ENCODE measurements around the gene CENPS. TPM values are rescaled to one million over a fixed set of nuclear protein-coding genes. Genes with fewer than 3 reads are reported as not detected.

The CENPS gene
- total and polyA plus RNA-seq, 9 of the 15 experiments (the other 6 are each of a cell fraction or from before 2014, with no cell fraction given), result 10.2 to 36.0 (median 26.0) TPM

GRCh38 chr1:10433790-10434189 is 3.6 kb downstream of the CENPS start (continued):
- TF ChIP-seq ZBTB5 (IDR thresholded peaks at IDR 0.05), result no peak

- ChIA-PET CTCF (ENCODE audit: low intra/inter-chr PET ratio) (no interaction called here), POLR2A (interaction anchor here (1.3 to 1.9 kb wide), 3 partner anchors 8 to 16 kb away, joined by 3 to 9 read pairs (median 4); partner anchors contain the start of gene CORT)
- intact Hi-C loops (cut with micrococcal nuclease) (no loop called here), in situ Hi-C loops (cut with MboI) (loop anchor here (5.0 kb wide), 1 partner anchor 58 kb away; no protein-coding TSS in a partner anchor)
- H3K79me2 ChIP-seq (ENCODE audit: control insufficient read depth, insufficient read depth, low read length), result peaks cover 12% of the 10 kb centered on the region; the same call in 2 of the 3 replicates
- 76% methylated on average over 5 of the region's 5 CpGs for WGBS (ENCODE audit: insufficient coverage, low coverage, missing lambda C conversion rate)
- no peaks in the 10 kb centered on the region for H3K36me3 ChIP-seq (ENCODE audit: control insufficient read depth, insufficient read depth, low read length)
- no TSS peak for BruUV-seq (replicated peaks)
- no peaks in the 10 kb centered on the region for H3K9me3 ChIP-seq (replicated peaks; ENCODE audit: control insufficient read depth, insufficient read depth, low read depth, low read length)
- no peak overlapping the region for H3K27ac ChIP-seq (ENCODE audit: extremely low read depth, low read depth, low read length)
- no peak overlapping the region for H3K4me2 ChIP-seq (ENCODE audit: insufficient read depth, low read length)
- no peak overlapping the region for H2AFZ ChIP-seq (ENCODE audit: low read depth, low read length)
- no peak overlapping the region for H3K4me3 ChIP-seq
- no peak overlapping the region for H3K9ac ChIP-seq (ENCODE audit: insufficient read depth in 1 of 2, low read depth in 2 of 2, low read length in 2 of 2)
- ATAC-seq (no peak), FAIRE-seq (no peak), DNase-seq (ENCODE audit: extremely low read depth in 1 of 4, low spot score in 3 of 4) (no peak)
- no peaks in the 10 kb centered on the region for H3K27me3 ChIP-seq (ENCODE audit: control insufficient read depth in 2 of 2, insufficient read depth in 2 of 2, low read length in 2 of 2)
- H4K20me1 ChIP-seq (replicated peaks; ENCODE audit: control insufficient read depth, insufficient read depth, low read length), result no peaks in the 10 kb centered on the region
- peaks cover 9 to 17% of the 10 kb centered on the region in 2 experiments; a peak in 4 of 5 replicates for H3K4me1 ChIP-seq (replicated peaks in 1 of 2; ENCODE audit: control insufficient read depth in 2 of 2, insufficient read depth in 2 of 2, low read length in 2 of 2)
- H3K9me1 ChIP-seq (ENCODE audit: control insufficient read depth, insufficient read depth, low read length), result peaks cover 3% of the 10 kb centered on the region
- TF ChIP-seq U2AF2 (optimal IDR thresholded peaks at IDR 0.05; ENCODE audit: low read depth, low read length), result no peak
- no peak for TF ChIP-seq ZFP36 (IDR thresholded peaks at IDR 0.05; ENCODE audit: low read depth, low read length, partially characterized antibody)
- TF ChIP-seq RAD51 (IDR thresholded peaks at IDR 0.05; ENCODE audit: borderline replicate concordance, low read depth), result no peak
- no peak for TF ChIP-seq ETV1 (tag; conservative IDR thresholded peaks at IDR 0.05; ENCODE audit: low read depth)
- no peak for TF ChIP-seq NR3C1 (CRISPR knock-in tag; IDR thresholded peaks at IDR 0.05)
- TF ChIP-seq SRSF1 (IDR thresholded peaks at IDR 0.05; ENCODE audit: low read depth, low read length), result no peak
- TF ChIP-seq ZBTB5 (IDR thresholded peaks at IDR 0.05), result no peak
- no peak for TF ChIP-seq ELK3 (CRISPR knock-in tag; IDR thresholded peaks at IDR 0.05)
- TF ChIP-seq U2AF1 (optimal IDR thresholded peaks at IDR 0.05; ENCODE audit: low read depth, low read length), result no peak
- TF ChIP-seq FOXK1 (CRISPR knock-in tag; IDR thresholded peaks at IDR 0.05; ENCODE audit: borderline replicate concordance), result no peak
- TF ChIP-seq HNRNPUL1 (IDR thresholded peaks at IDR 0.05; ENCODE audit: low read length), result no peak
- TF ChIP-seq TRIM24 (IDR thresholded peaks at IDR 0.05), result no peak
Measured at GRCh38 chr1:10434590-10434989, 4.4 kb downstream of the CENPS start.

All from K562 (cell line).